ENCODE data around the gene C8B. TPM values are rescaled to one million over a fixed set of nuclear protein-coding genes. Genes with fewer than 3 reads are reported as not detected.

C8B gene
- polyA plus RNA-seq, 1 donor = not detected

DNA sequence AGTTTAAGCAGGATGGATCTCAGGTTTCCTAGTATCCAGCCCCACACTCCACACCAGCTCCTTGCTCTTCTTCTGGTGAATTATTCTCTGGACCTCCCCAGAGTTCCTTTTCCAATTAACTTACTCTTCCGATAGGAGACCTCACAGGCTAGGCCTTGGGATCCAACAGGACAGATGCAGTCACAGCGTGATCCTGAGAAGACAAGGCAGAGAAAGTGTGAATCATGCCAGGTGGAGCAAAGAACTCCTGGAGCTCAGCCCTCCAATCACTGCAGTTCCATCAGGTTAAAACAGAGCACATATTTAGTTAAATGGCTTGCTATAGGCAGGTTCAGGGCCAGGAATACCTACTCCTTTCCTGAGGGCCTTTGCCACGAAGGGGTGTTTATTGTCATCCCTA lies 34.1 kb downstream of the C8B start:
- no peak for DNase-seq (ENCODE audit: low read depth)

DNA sequence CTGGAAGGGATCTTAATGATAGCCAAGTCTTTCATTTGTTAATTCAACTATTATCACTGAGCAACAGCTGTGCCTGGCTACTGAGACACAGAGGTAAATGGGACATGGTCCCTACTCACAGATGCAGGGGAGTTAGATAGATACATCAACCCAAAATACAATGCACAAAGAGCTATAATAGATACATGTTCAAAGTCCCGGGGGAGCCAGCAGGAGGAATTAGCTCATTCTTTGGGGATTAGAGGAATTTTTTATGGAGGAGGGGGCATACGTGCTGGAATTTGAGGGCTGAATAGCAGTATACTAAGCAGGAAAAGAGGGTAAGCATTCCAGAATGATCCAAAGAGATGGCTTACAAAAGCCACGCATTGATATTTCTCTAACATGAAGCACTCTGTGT lies 34.6 kb downstream of the C8B start:
- DNase-seq (ENCODE audit: low read depth) = no peak

DNA sequence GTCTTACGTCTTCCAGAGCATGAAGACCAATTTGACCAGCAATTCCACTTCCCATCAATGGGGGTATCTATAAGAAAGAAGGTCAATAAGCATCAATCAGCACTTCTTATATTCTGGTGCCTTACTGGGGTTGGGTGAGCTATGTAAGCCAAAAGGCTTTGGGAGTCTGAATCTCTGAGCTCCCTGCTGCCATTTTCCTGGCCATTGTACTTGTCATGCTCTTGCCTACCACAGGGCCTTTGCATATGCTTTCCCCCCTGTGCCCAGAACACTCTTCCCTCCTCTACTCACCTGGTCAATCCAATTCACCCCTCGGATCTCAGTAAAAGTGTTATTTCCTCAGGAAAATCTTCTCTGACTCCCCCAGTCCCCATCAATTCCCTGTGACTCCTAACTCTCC lies 36.3 kb downstream of the C8B start:
- no peak for DNase-seq (ENCODE audit: low read depth)

DNA sequence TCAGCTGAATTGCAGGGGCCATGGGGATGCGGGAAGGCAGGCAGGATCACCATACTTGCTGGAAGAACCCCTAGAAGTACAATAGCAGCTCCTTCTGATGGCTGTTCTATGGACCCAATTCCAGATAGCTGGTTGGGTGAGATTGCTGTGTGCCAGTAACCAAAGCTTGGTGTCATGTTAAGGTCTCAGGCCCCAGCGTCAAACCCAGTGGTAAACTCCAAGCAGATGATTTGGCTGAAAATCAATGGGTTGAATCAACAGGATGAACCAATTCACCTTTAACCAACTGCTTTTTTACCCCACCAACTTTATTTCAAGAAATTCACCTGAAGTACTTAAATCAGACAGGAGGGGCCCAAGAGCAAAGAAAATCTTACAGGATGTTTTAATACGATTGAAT lies 37.8 kb downstream of the C8B start:
- DNase-seq (ENCODE audit: low read depth) = no peak

DNA sequence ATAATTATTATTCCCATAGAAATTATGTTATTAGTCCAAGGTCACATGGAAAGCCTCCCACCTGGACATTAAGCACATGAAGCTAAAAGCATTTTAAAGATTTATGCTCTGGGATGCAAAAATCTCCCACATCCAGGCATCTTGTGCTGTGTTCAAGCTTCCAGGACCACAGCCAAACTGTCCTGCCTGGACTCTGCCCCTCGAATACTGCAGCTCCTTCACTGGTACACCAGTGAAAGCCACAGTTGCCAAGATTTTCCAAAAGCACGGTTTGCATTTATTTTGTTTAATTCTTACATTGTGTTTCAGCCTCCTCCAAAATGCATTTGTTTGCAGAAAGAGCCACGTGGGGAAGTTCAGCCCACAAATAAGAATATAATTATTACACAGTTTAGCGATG lies 38.6 kb downstream of the C8B start:
- DNase-seq (ENCODE audit: low read depth) = no peak

DNA sequence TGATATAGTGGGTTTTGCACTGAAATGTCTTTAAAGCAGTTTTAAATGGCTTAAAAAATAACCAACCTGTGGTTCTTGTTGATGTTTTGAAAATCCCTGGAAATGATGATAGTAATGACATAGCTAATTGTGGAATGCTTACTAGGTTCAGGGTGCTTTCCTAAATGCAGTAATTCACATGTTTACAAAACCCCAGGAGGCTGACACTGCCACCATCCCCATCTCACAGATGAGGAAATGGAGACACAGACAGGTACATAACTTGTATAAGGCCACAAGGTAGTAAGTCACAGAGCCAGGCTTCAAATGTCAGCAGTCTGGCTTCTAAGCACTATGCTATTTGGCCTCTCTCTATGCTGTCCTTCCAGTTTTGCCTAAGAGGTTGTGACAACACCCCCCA lies 40.6 kb downstream of the C8B start:
- no peak for DNase-seq (ENCODE audit: low read depth)

DNA sequence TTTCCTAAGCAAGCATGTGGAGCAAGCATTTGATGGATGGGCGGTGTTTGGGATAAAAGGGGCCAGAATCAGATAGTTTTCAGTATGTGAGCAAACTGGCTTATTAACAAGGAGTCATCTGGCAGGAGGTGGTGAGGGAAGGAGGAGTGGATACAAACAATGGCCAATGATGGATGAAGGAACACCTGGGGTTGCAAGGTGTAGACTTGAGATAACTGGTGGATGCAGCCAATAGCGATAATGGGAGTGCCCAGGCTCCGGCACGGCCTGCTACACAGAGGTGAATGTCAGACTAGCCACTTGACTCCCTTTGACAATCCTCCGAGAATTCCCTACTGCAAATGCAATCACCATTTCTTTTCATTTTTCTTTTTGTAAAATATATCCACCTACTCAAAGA lies 41.7 kb downstream of the C8B start:
- no peak for DNase-seq (ENCODE audit: low read depth)

DNA sequence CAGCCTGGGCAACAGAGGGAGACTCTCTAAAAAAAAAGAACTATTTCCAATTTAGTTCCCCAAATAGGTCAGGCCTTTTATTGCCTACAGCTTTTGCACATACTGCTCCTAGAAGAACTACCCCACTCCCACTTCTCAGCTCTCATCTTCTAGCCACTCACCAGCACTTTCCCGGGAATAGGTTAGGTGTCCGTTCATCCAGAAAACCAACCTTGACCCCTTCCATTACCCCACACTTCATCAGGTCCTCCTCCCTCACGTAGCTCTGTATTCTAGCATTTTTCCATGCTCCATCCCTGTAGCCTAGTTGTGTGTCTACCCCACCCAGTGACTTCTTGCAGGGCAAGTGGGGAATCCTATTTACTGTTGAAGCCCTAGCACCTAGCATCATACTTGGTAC lies 42.6 kb downstream of the C8B start:
- DNase-seq (ENCODE audit: low read depth) = no peak

DNA sequence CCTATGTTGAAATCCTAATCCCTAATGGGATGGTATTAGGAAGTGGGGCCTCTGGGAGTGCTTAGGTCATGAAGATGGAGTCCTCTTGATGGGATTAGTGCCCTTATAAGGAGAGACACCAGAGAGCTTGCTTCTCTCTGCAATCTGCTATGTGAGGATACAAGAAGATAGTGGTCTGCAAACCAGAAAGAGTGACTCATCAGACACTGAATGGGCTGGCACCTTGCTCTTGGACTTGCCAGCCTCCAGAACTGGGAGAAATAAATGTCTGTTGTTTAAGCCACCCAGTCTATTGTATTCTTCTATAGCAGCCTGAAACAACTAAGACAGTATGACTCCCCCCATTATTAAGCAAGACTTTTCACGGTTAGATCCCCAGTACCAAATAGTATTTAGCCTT lies 43.3 kb downstream of the C8B start:
- DNase-seq (ENCODE audit: low read depth) = no peak

DNA sequence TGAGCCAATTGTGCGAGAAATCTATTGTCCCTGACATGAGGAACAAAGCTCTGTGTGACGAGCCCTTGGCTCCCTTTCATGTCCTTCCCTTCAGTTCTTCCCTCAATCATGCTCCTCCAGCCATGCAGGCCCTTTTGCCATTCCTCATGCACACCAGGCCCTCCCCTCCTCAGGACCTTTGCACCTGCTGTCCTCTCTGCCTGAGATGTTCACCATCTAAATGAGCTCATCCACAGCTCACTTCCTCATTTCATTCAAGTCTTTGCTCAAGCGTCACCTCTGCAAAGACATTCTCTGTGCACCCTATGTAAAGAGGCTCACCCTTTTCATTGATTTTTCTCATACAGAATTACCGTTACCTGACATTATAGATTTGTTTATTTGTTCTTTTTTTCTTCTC lies 43.7 kb downstream of the C8B start:
- DNase-seq (ENCODE audit: low read depth) = no peak

DNA sequence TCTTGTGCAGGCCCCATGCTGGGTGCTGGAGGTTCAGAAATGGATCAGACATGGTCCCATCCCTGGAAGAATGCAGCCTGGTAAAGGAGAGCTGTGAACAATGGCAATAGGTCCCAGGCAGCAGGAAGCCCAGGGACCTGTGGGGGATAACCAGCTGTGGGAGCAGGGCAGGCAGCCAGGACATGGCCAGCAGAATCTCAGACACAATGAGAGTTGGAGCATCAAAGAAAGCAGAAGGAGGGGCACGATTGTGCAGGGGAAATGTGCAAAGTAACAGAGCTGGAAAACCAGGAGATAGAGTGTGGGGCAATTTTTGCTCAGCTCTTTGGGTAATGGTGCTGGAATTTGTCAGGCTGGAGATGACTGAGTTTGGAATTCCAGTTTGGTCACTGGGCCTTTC lies 44.3 kb downstream of the C8B start:
- no peak for DNase-seq (ENCODE audit: low read depth)

DNA sequence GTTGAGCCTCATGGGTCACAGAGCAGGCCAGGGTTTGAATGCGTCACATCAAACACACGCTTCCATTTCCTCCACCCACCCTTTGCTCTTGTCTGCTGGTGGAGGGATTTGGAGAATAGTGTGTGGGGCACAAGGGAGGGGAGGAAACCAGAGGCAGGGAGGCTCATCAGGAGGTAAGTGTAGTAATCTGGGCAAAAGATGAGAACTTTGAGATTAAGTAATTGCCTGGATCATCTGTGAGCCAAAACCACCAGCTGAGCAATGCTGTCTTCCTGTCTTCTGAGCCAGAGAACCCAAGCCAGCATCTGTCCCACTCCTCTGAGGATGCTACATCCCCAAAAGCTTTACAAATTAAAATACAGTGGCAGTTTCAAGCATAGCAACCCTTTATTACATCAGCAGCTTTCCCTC lies 45.2 kb downstream of the C8B start:
- DNase-seq (ENCODE audit: low read depth) = no peak

DNA sequence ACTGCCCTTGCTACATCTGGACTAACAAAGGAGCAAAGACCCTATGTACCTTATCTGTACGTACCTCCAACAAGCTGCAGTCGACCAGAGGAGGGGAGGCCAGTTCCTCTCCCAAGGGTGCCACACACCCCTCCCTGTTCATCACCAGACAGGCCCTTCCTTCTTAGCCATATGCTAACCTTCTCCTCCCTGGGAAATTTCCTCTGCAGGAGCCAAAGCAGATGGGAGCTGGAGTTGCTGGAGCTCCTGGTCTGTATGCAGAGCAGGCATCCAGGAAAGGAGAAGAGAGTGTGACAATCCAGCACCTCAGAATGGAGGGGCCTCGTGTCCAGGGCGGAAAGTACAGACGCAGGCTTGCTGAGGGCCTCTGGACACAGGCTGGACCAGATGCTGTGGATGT lies 48.5 kb downstream of the C8B start:
- no peak for DNase-seq (ENCODE audit: low read depth)

DNA sequence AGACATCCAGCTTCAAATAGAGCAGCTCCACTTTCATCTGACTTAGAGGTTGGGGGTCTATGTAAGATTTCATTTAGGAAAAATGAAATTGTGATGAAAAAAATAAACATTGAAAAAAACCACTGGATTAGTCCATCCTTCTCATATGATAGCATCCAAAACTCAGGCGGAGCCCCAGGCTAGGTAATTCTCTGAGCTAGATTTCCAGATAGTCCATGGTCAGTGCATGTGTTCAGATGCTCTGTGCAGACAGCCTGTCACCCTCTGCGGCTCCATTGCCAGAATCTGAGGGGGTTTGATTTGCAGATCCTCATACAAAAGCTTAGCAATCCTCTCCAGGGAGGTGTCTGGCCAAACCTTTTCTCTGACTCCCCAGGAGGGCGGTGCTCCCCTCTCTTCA lies 49.2 kb downstream of the C8B start:
- no peak for DNase-seq (ENCODE audit: low read depth)

DNA sequence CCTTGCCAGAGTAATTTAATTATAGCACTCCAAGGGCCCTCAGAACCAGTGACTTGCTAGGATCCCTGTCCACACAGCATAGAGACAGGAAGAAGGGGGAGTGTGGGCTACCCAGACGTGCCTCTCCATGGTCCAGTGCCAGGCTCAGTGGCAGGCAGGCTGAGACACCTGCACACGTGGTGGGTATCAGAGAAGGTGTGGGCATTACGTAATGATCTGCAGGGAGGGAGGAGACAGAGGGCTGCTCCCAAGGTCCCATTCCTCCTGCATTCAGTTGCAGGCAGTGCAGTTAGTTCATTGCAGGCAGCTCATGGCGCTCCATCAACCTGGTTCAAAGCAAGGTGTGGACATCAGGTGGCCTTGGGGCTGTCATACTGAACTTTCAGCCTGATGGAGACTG lies 49.9 kb downstream of the C8B start:
- no peak for DNase-seq (ENCODE audit: low read depth)

DNA sequence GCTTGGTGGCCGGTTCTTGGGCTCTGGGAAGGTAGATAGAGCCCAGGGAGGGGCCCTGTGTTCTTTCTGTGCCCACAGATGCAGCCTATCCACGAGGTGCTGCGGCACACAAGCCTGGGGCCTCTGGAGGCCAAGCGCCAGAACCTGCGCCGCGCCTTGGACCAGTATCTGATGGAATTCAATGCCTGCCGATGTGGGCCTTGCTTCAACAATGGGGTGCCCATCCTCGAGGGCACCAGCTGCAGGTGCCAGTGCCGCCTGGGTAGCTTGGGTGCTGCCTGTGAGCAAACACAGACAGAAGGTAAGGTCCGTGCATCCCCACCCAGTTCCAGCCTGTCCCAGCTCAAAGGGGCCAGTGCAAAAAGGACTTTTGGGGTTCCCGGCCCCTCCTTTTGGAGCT lies 53.5 kb downstream of the C8B start:
- DNase-seq (ENCODE audit: low read depth) = no peak

DNA sequence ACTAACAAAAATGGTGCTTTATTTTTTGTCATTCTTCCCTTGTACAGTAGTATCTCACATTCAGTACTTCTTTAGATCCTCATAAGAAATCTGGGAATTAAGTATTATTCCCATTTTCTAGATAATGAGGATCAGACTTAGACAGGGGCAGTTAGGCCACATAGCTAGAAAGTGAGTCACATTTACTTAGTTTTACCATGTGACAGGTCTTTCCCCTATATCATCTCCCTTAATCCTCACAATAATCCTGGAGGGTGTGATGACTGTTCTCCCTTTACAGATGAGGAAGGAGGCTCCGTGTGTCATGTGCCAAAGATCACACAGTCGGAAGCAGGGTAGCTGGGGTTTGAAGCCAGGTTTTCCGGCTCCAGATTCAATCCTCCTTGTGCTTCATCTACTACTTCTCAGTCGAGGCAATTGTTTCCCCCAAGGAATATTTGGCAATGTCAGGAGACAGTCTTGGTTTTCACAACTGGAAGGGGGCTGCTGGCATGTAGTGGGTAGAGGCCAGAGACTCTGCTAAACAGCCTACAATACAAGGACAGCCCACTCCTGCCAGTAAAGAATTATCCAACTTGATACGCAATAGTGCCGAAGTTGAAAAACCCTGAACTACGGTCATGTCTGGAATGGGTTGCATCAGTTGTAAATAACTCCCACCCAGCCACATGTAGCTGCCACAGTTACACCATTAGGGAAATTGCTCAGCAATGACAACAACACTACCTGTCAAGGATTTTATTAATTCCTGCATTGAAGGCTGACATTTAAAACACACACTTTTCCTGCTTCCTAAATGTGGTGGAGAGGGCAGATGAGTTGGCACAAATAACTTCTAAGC lies 54.5 kb downstream of the C8B start:
- DNase-seq (ENCODE audit: low read depth) = no peak

DNA sequence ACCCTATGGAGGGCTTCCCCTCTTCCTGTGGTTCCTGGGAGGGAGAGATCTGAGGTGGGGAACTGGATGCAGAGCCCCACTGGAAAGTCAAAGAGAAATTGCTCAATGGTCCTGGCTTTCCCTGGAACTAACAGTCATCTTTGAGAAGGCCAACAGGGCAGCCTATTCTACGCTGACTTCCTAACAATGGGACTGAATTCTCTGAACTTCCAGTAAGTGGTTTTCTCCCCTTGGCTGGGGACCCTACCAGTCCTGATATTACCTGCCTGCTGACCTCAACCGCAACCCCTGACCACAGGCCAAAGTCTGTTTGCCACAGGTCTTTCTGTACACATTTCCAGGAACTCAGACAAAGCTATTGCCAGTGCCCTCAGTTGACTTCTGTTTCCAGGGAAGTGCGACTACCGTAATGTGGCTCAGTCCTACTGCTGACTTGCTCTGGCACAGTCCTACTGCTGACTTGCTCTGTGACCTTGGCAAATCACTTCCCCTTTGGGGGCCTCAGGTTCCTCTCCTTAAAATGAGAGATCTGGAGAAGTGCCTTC lies 55.3 kb downstream of the C8B start:
- DNase-seq (ENCODE audit: low read depth) = no peak

DNA sequence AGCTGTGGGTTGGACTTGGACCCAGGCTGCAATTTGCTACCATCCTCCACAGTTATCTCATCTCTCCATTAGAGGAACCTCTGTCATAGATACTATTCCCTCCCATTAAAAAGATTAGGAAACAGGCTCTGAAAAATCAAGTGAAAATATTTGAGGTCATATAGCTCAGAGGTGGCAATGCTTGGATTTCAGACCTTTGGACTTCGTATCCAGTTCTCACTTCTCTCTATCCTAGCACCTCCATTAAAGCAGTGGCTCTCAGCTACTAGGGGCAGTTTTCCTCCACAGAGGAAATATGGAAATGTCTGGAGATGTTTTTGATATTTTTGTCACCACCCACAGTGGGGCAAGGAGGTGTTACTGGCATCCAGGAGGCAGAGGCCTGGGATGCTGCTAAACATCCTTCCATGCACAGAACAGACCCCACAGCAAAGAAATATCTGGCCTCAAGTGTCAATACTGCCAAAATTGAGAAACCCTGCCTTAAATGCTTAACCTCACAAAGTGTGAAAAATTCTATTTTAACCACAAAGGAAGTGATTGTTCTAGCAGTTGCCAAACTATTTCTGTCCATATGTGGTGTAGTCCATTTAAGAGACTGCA lies 57.1 kb downstream of the C8B start:
- no peak for DNase-seq (ENCODE audit: low read depth)

DNA sequence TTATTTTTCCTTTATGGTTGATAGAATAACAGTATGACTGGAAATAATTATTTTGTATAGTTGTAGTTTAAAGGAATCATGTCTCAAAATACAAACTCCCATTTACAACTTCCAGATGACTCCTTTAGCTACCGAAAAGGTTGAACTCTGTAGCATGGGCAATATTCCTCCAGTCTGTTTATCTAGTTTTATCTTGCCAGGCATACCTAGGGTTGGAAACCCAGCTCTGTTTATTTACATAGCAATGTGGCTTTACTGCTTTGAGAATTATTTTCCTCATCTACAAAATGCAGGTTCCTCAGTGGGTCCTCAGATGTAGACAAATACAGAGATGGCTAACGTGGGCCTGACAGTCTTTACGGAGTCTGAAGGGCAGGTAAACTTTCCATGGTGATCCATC lies 60.1 kb downstream of the C8B start:
- DNase-seq (ENCODE audit: low read depth) = no peak

DNA sequence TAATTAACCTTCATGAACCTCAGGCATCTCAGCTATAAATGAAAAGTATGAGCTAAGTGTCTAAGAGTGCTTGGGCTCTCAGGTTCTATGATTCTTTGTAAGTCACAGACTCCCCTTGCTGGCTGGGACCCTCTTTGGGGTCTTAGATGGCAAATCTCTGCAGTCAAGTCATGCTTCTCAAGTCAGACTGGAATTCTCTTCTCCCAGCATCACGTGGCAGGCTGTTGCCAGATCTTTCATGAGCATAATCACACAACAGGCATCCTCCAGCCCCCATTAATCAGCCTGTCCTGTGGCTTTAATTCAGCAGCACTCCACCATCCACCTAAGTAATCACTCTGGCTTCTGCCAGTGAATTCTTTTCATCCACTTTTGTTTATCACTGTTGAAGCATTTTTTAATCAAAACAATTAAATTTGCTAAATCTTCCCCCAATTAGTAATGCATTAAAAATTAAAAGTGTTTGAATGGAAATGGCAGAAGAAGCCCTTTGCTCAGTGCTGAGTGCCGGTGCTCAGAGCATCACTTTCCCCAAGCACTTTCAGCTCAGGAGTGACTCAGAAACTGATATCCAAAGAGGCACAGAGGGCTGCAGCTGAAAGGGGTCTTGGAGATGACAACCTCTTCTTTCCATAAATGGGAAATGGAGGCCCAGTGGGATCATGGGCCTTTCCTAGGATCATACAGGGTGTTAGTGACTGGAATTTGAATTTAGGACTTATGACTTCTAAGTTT lies 61.0 kb downstream of the C8B start:
- no peak for DNase-seq (ENCODE audit: low read depth)

DNA sequence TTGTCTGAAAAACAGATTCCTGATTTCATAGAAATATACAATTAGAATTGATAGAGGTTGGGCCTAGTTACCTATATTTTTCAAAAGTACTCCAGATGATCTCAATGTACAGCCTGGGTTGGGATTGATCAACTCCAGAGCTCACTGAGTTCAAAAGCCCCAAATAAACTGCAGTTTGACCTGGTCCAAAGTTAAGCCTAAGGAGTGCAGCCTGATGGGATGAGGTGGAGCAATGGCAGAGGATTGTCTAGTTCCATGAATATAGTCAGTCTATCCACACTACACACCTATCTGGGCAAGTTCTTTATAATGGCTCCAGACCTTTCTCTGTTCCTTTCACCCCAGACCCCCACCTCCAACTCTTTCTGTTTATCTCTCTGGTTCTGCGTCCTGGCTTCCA lies 62.0 kb downstream of the C8B start:
- DNase-seq (ENCODE audit: low read depth) = no peak

DNA sequence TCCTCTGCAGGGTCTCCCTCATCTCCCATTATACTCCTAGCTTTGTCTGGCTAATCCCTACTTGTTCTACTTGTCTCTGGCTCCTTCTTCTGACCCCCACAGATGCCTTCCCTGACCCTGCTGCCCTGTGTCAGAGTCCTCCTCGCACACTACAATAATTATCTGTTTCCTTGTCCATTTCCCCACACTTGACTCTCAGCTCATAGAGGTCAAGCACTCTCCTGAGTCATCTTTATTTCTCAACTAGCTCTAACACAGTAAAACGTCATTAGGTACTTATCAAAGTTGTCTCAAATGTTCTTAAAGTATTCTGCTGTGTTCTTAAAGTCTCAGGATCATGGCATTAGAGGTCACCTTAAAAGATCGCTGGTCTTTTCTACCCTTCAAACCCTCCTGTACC lies 64.1 kb downstream of the C8B start:
- DNase-seq (ENCODE audit: low read depth) = no peak
